Smooth muscle cell (in vitro differentiated cells): Measurements from ENCODE around the gene CLP1. TPM values are rescaled to one million over a fixed set of nuclear protein-coding genes. Genes with fewer than 3 reads are reported as not detected.
"Not testable (repeated sequence)": the region's sequence is repeated elsewhere in the genome, so short reads cannot be mapped to it uniquely, and the experiment has no call there.

Source experiments
- DNase-seq: peaks from one replicate; lab custom pipeline; 2025; ENCODE audit not compliant: unreplicated experiment; lab: John Stamatoyannopoulos, UW
- H2AFZ ChIP-seq: fragments of 200-600 bp; sonication (generic); 2 replicates; pipeline ENCODE4 v1.6.0; 2016; ENCODE audit warnings: antibody characterized with exemption, low read depth, mild to moderate bottlenecking
- H3F3A ChIP-seq: fragments of 200-600 bp; sonication (generic); 2 replicates; pipeline ENCODE4 v1.6.0; 2017; ENCODE audit warnings: antibody characterized with exemption, low read depth
- H3K27ac ChIP-seq: fragments of 200-600 bp; sonication (generic); 2 replicates; pipeline ENCODE4 v1.5.1; 2016; ENCODE audit warnings: low read depth, mild to moderate bottlenecking
- H3K27me3 ChIP-seq: fragments of 200-600 bp; sonication (generic); 2 replicates; pipeline ENCODE4 v1.6.1; 2016; ENCODE audit warnings: low read depth, mild to moderate bottlenecking
- H3K36me3 ChIP-seq: fragments of 200-600 bp; sonication (generic); 2 replicates; pipeline ENCODE4 v1.5.1; 2016; ENCODE audit warnings: low read depth
- H3K4me1 ChIP-seq: fragments of 200-600 bp; sonication (generic); 2 replicates; pipeline ENCODE4 v1.5.1; 2016; ENCODE audit warnings: low read depth
- H3K4me2 ChIP-seq: fragments of 200-600 bp; sonication (generic); 2 replicates; pipeline ENCODE4 v1.6.0; 2016; ENCODE audit warnings: mild to moderate bottlenecking
- H3K4me3 ChIP-seq: fragments of 200-600 bp; sonication (generic); 2 replicates; pipeline ENCODE4 v1.5.1; 2016; ENCODE audit warnings: mild to moderate bottlenecking
- H3K79me2 ChIP-seq: fragments of 200-600 bp; sonication (generic); 2 replicates; pipeline ENCODE4 v1.6.0; 2016; ENCODE audit warnings: low read depth, mild to moderate bottlenecking
- H3K9ac ChIP-seq: fragments of 200-600 bp; sonication (generic); 2 replicates; pipeline ENCODE4 v1.6.0; 2016; ENCODE audit warnings: low read depth
- H3K9me3 ChIP-seq: fragments of 200-600 bp; sonication (generic); replicated peaks from 2 replicates; pipeline ENCODE4 v1.5.1; 2016; ENCODE audit warnings: low read depth
- H4K20me1 ChIP-seq: fragments of 200-600 bp; sonication (generic); 2 replicates; pipeline ENCODE4 v1.6.0; 2016; ENCODE audit warnings: low read depth
- WGBS: methylation state at CpG from one replicate; pipeline ENCODE4 v1.1.7; 2016; ENCODE audit warnings: low lambda C conversion rate; 5-methylcytosine and 5-hydroxymethylcytosine counted together
- polyA plus RNA-seq: library from polyadenylated mRNA; unstranded; fragments of >200 nt; fragmentation: Nextera tagmentation; extraction: Ambion mirVana; gene quantifications from 2 replicates; pipeline ENCODE4 v1.2.1, GENCODE V29; 2016
- total RNA-seq: library from RNA; depleted of rRNA; stranded (reverse); fragments of >200 nt; gene quantifications from 2 replicates; pipeline ENCODE4 v1.2.3, GENCODE V29; 2014
- TF ChIP-seq, protein P1 (sequence below): fragments of 200-600 bp; sonication (generic); IDR thresholded peaks from 2 replicates; pipeline ENCODE4 v1.5.1; 2017; ENCODE audit warnings: borderline replicate concordance, mild to moderate bottlenecking, antibody characterized with exemption; ENCODE audit not compliant: insufficient read depth, poor library complexity, severe bottlenecking

The CLP1 gene
- total and polyA plus RNA-seq, 2 experiments from 2014 or later: 18.0 to 18.3 TPM

DNA sequence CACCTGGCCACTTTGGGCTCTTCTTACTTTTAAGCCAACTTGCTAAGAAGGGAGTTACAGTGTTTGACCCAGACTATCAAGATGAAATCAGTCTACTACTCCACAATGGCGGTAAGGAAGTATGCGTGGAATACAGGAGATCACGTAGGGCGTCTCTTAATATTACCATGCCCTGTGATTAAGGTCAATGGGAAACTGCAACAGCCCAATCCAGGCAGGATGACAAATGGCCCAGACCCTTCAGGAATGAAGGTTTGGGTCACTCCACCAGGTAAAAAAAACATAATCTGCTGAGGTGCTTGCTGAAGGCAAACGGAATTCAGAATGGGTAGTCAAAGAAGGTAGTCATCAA, 6.8 kb upstream of the CLP1 start:
- no peak overlapping the region for H3K9ac ChIP-seq
- H3F3A ChIP-seq: no peaks in the 10 kb centered on the region
- H3K27ac ChIP-seq: no peak overlapping the region
- no peaks in the 10 kb centered on the region for H3K27me3 ChIP-seq
- no peak overlapping the region for H3K4me3 ChIP-seq
- TF ChIP-seq, protein P1, sequence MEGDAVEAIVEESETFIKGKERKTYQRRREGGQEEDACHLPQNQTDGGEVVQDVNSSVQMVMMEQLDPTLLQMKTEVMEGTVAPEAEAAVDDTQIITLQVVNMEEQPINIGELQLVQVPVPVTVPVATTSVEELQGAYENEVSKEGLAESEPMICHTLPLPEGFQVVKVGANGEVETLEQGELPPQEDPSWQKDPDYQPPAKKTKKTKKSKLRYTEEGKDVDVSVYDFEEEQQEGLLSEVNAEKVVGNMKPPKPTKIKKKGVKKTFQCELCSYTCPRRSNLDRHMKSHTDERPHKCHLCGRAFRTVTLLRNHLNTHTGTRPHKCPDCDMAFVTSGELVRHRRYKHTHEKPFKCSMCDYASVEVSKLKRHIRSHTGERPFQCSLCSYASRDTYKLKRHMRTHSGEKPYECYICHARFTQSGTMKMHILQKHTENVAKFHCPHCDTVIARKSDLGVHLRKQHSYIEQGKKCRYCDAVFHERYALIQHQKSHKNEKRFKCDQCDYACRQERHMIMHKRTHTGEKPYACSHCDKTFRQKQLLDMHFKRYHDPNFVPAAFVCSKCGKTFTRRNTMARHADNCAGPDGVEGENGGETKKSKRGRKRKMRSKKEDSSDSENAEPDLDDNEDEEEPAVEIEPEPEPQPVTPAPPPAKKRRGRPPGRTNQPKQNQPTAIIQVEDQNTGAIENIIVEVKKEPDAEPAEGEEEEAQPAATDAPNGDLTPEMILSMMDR: no peak
- H2AFZ ChIP-seq: no peak overlapping the region
- H3K79me2 ChIP-seq: no peaks in the 10 kb centered on the region
- H4K20me1 ChIP-seq: peaks cover 27% of the 10 kb centered on the region
- no peak for DNase-seq
- 75% methylated on average over 5 of the region's 5 CpGs for WGBS
- H3K36me3 ChIP-seq: no peaks in the 10 kb centered on the region
- no peaks in the 10 kb centered on the region for H3K9me3 ChIP-seq
- H3K4me1 ChIP-seq: peaks cover 38% of the 10 kb centered on the region
- H3K4me2 ChIP-seq: no peak overlapping the region

DNA sequence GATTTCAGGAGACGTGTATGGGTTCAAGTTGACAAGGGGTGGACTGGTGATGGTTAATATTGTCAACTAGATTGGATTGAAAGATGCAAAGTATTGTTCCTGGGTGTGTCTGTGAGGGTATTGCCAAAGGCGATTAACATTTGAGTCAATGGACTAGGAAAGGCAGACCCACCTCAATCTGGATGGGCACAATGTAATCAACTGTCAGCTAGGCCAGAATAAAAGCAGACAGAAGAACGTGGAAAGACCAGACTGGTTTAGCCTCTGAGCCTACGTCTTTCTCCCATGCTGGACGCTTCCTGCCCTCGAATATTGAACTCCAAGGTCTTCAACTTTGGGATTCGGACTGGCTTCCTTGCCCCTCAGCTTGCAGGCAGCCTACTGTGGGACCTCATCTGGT, 6.2 kb upstream of the CLP1 start:
- Histone ChIP-seq H3K4me3 (no peak overlapping the region), H3K4me2 (no peak overlapping the region), H3K27ac (no peak overlapping the region), H3K9me3 (no peaks in the 10 kb centered on the region), H3K79me2 (no peaks in the 10 kb centered on the region), H3K36me3 (no peaks in the 10 kb centered on the region), H4K20me1 (peaks cover 20% of the 10 kb centered on the region), H3K4me1 (peaks cover 37% of the 10 kb centered on the region), H2AFZ (no peak overlapping the region), H3F3A (no peaks in the 10 kb centered on the region), H3K9ac (no peak overlapping the region), H3K27me3 (no peaks in the 10 kb centered on the region)
- 88% methylated on average over 7 of the region's 7 CpGs for WGBS
- DNase-seq: no peak
- TF ChIP-seq, protein P1: no peak

DNA sequence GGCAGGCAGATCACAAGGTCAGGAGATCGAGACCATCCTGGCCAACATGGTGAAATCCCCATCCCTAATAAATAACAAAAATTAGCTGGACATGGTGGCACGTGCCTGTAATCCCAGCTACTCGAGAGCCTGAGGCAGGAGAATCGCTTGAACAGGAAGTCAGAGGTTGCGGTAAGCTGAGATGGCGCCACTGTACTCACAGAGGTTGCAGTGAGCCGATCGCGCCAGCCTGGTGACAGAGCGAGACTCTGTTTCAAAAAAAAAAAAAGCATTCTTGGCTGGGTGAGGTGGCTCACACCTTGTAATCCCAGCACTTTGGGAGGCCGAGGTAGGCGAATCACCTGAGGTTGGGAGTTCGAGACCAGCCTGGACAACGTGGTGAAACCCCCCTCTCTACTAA, 5.3 kb upstream of the CLP1 start:
- not testable (repeated sequence) for H3K4me2 ChIP-seq, H3K9ac ChIP-seq, H3K9me3 ChIP-seq, H2AFZ ChIP-seq, DNase-seq, H3F3A ChIP-seq, H3K4me3 ChIP-seq, H3K27me3 ChIP-seq, H3K27ac ChIP-seq, H3K79me2 ChIP-seq, H3K36me3 ChIP-seq
- Histone ChIP-seq H3K4me1 (peaks cover 29% of the 10 kb centered on the region), H4K20me1 (peaks cover 13% of the 10 kb centered on the region)
- WGBS: 91% methylated on average over 14 of the region's 14 CpGs

DNA sequence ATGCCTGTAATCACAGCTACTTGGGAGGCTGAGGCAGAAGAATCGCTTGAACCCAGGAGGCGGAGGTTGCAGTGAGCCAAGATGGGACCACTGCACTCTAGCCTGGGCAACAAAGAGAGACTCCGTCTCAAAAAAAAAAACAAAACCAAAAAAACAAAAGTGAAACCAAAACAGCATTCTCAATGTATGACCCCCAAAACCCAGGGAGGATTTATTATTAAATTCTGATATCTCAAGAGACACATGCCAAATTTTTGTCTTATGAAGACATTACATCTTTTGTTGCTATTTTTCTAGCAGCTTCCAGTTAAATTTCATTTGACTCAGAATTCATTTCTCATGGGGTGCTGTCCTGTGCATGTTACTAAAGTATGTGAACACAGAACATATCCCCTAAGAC, 4.9 kb upstream of the CLP1 start:
- DNase-seq: no peak
- H3K79me2 ChIP-seq: no peaks in the 10 kb centered on the region
- H3K4me3 ChIP-seq: no peak overlapping the region
- WGBS: 86% methylated on average over 3 of the region's 3 CpGs
- H3K4me1 ChIP-seq: peaks cover 24% of the 10 kb centered on the region
- no peaks in the 10 kb centered on the region for H3K27me3 ChIP-seq
- no peak overlapping the region for H3K4me2 ChIP-seq
- H3K27ac ChIP-seq: no peak overlapping the region
- no peaks in the 10 kb centered on the region for H3F3A ChIP-seq
- H3K36me3 ChIP-seq: no peaks in the 10 kb centered on the region
- H2AFZ ChIP-seq: no peak overlapping the region
- TF ChIP-seq, protein P1: no peak
- H3K9ac ChIP-seq: no peak overlapping the region
- peaks cover 9% of the 10 kb centered on the region for H4K20me1 ChIP-seq
- no peaks in the 10 kb centered on the region for H3K9me3 ChIP-seq
